Esophagus muscularis mucosa (tissue), 3 donors: ENCODE results near the gene TNC.

ENCODE experiments used
- POLR2A ChIP-seq: fragments of 450-650 bp; IDR thresholded peaks from one replicate; pipeline ENCODE4 v1.6.1; 2017; ENCODE audit warnings: antibody characterized with exemption, moderate library complexity, mild to moderate bottlenecking, low read depth
- TF ChIP-seq, protein P1 (sequence below), 3 experiments: fragments of 200-600 bp in 2 of 3; fragments of 450-650 bp in 1 of 3; sonication (generic) in 2 of 3; IDR thresholded peaks; one replicate each; pipeline ENCODE4 v1.5.1; 2017 to 2019; ENCODE audit warnings: antibody characterized with exemption in 3 of 3, mild to moderate bottlenecking in 2 of 3, moderate library complexity in 1 of 3

DNA sequence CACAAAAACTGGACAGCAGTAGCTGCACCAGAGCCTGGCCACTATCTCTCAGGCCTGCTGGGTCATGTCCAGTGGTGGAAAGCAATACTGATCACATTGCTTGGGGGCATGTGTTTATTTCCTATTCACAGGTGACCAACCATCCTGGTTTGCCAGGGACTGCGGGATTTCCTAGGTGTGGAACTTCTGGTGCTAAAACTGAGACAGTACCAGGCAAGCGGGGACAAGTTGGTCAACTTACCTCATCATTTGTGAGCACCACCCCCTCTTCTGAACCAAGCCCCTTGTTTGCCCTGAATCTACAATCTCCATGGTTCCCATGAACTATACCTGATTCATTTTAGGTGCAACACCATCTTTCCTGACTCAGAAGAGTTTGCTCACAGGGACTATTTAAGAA is 81.3 kb downstream of the TNC start:
- TF ChIP-seq, protein P1, sequence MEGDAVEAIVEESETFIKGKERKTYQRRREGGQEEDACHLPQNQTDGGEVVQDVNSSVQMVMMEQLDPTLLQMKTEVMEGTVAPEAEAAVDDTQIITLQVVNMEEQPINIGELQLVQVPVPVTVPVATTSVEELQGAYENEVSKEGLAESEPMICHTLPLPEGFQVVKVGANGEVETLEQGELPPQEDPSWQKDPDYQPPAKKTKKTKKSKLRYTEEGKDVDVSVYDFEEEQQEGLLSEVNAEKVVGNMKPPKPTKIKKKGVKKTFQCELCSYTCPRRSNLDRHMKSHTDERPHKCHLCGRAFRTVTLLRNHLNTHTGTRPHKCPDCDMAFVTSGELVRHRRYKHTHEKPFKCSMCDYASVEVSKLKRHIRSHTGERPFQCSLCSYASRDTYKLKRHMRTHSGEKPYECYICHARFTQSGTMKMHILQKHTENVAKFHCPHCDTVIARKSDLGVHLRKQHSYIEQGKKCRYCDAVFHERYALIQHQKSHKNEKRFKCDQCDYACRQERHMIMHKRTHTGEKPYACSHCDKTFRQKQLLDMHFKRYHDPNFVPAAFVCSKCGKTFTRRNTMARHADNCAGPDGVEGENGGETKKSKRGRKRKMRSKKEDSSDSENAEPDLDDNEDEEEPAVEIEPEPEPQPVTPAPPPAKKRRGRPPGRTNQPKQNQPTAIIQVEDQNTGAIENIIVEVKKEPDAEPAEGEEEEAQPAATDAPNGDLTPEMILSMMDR (IDR thresholded peaks at IDR 0.05): no peak
- no peak for TF ChIP-seq POLR2A
